OCI-LY3 (cell line): ENCODE measurements around the gene CDK4.

Source experiments
- EZH2phosphoT487 ChIP-seq: fragments of 200-600 bp; shearing (Covaris generic); IDR thresholded peaks from 2 replicates; pipeline ENCODE4 v1.6.1; 2018; ENCODE audit warnings: antibody characterized with exemption, mixed run types, low read depth
- TF ChIP-seq, protein P1 (sequence below): fragments of 200-600, 300-600 bp; sonication (generic); IDR thresholded peaks from 2 replicates; pipeline ENCODE4 v1.5.1; 2014; ENCODE audit warnings: antibody characterized with exemption, low read length, low read depth

DNA sequence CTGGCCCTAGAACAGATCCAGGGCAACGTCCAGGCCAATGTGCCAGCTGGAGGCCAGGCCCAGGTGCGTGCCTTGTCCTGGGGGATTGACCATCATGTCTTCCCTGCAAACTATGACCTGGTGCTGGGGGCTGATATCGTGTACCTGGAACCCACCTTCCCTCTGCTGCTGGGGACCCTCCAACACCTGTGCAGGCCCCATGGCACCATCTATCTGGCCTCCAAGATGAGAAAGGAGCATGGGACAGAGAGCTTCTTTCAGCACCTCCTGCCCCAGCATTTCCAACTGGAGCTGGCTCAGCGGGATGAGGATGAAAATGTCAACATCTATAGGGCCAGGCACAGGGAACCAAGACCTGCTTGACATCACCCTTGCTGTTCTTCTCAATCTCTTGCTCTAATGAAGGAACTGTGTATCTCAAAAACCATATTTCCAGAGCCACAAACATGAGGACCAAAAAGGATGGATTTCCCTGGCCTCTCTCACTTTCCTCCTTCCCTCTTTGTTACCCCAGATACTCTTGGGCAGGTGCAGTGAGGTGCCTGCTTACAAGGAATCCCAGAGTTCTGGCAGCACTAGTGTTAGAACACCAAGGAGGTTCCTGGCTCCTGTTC, 28.3 kb upstream of the CDK4 start:
- TF ChIP-seq, protein P1, sequence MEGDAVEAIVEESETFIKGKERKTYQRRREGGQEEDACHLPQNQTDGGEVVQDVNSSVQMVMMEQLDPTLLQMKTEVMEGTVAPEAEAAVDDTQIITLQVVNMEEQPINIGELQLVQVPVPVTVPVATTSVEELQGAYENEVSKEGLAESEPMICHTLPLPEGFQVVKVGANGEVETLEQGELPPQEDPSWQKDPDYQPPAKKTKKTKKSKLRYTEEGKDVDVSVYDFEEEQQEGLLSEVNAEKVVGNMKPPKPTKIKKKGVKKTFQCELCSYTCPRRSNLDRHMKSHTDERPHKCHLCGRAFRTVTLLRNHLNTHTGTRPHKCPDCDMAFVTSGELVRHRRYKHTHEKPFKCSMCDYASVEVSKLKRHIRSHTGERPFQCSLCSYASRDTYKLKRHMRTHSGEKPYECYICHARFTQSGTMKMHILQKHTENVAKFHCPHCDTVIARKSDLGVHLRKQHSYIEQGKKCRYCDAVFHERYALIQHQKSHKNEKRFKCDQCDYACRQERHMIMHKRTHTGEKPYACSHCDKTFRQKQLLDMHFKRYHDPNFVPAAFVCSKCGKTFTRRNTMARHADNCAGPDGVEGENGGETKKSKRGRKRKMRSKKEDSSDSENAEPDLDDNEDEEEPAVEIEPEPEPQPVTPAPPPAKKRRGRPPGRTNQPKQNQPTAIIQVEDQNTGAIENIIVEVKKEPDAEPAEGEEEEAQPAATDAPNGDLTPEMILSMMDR: no peak
- TF ChIP-seq EZH2phosphoT487: no peak
